ENCODE measurements around the gene GALNT2.

GALNT2 gene

GRCh38 chr1:230126529-230127104 is 59.6 kb downstream of the GALNT2 start:
- H3K9me3 ChIP-seq (ENCODE audit: control insufficient read depth in 2 of 2, low read length in 2 of 2): no peaks in the 10 kb centered on the region
- H3K4me3 ChIP-seq (ENCODE audit: low read length in 2 of 2): no peak overlapping the region
- no peaks in the 10 kb centered on the region for H3K36me3 ChIP-seq (ENCODE audit: control insufficient read depth in 2 of 2, insufficient read depth in 2 of 2, low read length in 2 of 2)
- no peaks in the 10 kb centered on the region for H3K27me3 ChIP-seq (ENCODE audit: control insufficient read depth in 2 of 2, insufficient read depth in 2 of 2, low read length in 2 of 2)
- H3K4me1 ChIP-seq (ENCODE audit: control insufficient read depth in 2 of 2, insufficient read depth in 2 of 2, low read length in 2 of 2): peaks cover 6 to 16% of the 10 kb centered on the region in 2 donors
- H3K27ac ChIP-seq (ENCODE audit: low read depth in 2 of 2, low read length in 2 of 2): no peak overlapping the region
- no peak overlapping the region for H3K9ac ChIP-seq (ENCODE audit: low read depth in 1 of 2, low read length in 2 of 2)

- H3K27me3 ChIP-seq (ENCODE audit: control insufficient read depth in 2 of 2, insufficient read depth in 2 of 2, low read length in 2 of 2): no peaks in the 10 kb centered on the region
- H3K9ac ChIP-seq (ENCODE audit: low read depth in 1 of 2, low read length in 2 of 2): no peak overlapping the region
- no peak overlapping the region for H3K4me3 ChIP-seq (ENCODE audit: low read length in 2 of 2)
- peaks cover 9 to 10% of the 10 kb centered on the region in 2 donors for H3K4me1 ChIP-seq (ENCODE audit: control insufficient read depth in 2 of 2, insufficient read depth in 2 of 2, low read length in 2 of 2)
- H3K9me3 ChIP-seq (ENCODE audit: control insufficient read depth in 2 of 2, low read length in 2 of 2): no peaks in the 10 kb centered on the region
- no peak overlapping the region for H3K27ac ChIP-seq (ENCODE audit: low read depth in 2 of 2, low read length in 2 of 2)
- no peaks in the 10 kb centered on the region for H3K36me3 ChIP-seq (ENCODE audit: control insufficient read depth in 2 of 2, insufficient read depth in 2 of 2, low read length in 2 of 2)
These were observed 60.3 kb downstream of the GALNT2 start for GRCh38 chr1:230127105-230128054.

GRCh38 chr1:230128569-230129285 is 61.7 kb downstream of the GALNT2 start:
- Histone ChIP-seq H3K27ac (ENCODE audit: low read depth in 2 of 2, low read length in 2 of 2) (no peak overlapping the region), H3K4me3 (ENCODE audit: low read length in 2 of 2) (no peak overlapping the region), H3K9me3 (ENCODE audit: control insufficient read depth in 2 of 2, low read length in 2 of 2) (no peaks in the 10 kb centered on the region), H3K27me3 (ENCODE audit: control insufficient read depth in 2 of 2, insufficient read depth in 2 of 2, low read length in 2 of 2) (no peaks in the 10 kb centered on the region), H3K36me3 (ENCODE audit: control insufficient read depth in 2 of 2, insufficient read depth in 2 of 2, low read length in 2 of 2) (no peaks in the 10 kb centered on the region), H3K4me1 (ENCODE audit: control insufficient read depth in 2 of 2, insufficient read depth in 2 of 2, low read length in 2 of 2) (peaks cover 4 to 9% of the 10 kb centered on the region in 2 donors), H3K9ac (ENCODE audit: low read depth in 1 of 2, low read length in 2 of 2) (no peak overlapping the region)

GRCh38 chr1:230129341-230129740 is 62.3 kb downstream of the GALNT2 start:
- Histone ChIP-seq H3K27ac (ENCODE audit: low read depth in 2 of 2, low read length in 2 of 2) (no peak overlapping the region), H3K9ac (ENCODE audit: low read depth in 1 of 2, low read length in 2 of 2) (no peak overlapping the region), H3K4me1 (ENCODE audit: control insufficient read depth in 2 of 2, insufficient read depth in 2 of 2, low read length in 2 of 2) (peaks cover 4 to 9% of the 10 kb centered on the region in 2 donors), H3K4me3 (ENCODE audit: low read length in 2 of 2) (no peak overlapping the region), H3K36me3 (ENCODE audit: control insufficient read depth in 2 of 2, insufficient read depth in 2 of 2, low read length in 2 of 2) (no peaks in the 10 kb centered on the region), H3K9me3 (ENCODE audit: control insufficient read depth in 2 of 2, low read length in 2 of 2) (no peaks in the 10 kb centered on the region), H3K27me3 (ENCODE audit: control insufficient read depth in 2 of 2, insufficient read depth in 2 of 2, low read length in 2 of 2) (no peaks in the 10 kb centered on the region)

- Histone ChIP-seq H3K9me3 (ENCODE audit: control insufficient read depth in 2 of 2, low read length in 2 of 2) (no peaks in the 10 kb centered on the region), H3K9ac (ENCODE audit: low read depth in 1 of 2, low read length in 2 of 2) (no peak overlapping the region), H3K4me1 (ENCODE audit: control insufficient read depth in 2 of 2, insufficient read depth in 2 of 2, low read length in 2 of 2) (peaks cover 4 to 9% of the 10 kb centered on the region in 2 donors), H3K4me3 (ENCODE audit: low read length in 2 of 2) (no peak overlapping the region), H3K27me3 (ENCODE audit: control insufficient read depth in 2 of 2, insufficient read depth in 2 of 2, low read length in 2 of 2) (no peaks in the 10 kb centered on the region), H3K36me3 (ENCODE audit: control insufficient read depth in 2 of 2, insufficient read depth in 2 of 2, low read length in 2 of 2) (no peaks in the 10 kb centered on the region), H3K27ac (ENCODE audit: low read depth in 2 of 2, low read length in 2 of 2) (no peak overlapping the region)
These were observed 63.3 kb downstream of the GALNT2 start for GRCh38 chr1:230130172-230130944.

- no peak overlapping the region for H3K9ac ChIP-seq (ENCODE audit: low read depth in 1 of 2, low read length in 2 of 2)
- no peak overlapping the region for H3K4me3 ChIP-seq (ENCODE audit: low read length in 2 of 2)
- no peaks in the 10 kb centered on the region for H3K36me3 ChIP-seq (ENCODE audit: control insufficient read depth in 2 of 2, insufficient read depth in 2 of 2, low read length in 2 of 2)
- no peaks in the 10 kb centered on the region for H3K27me3 ChIP-seq (ENCODE audit: control insufficient read depth in 2 of 2, insufficient read depth in 2 of 2, low read length in 2 of 2)
- H3K27ac ChIP-seq (ENCODE audit: low read depth in 2 of 2, low read length in 2 of 2): no peak overlapping the region
- no peaks in the 10 kb centered on the region for H3K9me3 ChIP-seq (ENCODE audit: control insufficient read depth in 2 of 2, low read length in 2 of 2)
- H3K4me1 ChIP-seq (ENCODE audit: control insufficient read depth in 2 of 2, insufficient read depth in 2 of 2, low read length in 2 of 2): peaks cover 0 to 7% of the 10 kb centered on the region in 2 donors
These were observed 64.4 kb downstream of the GALNT2 start for GRCh38 chr1:230131457-230131856.

GRCh38 chr1:230132758-230133157 is 65.7 kb downstream of the GALNT2 start:
- Histone ChIP-seq H3K9ac (ENCODE audit: low read depth in 1 of 2, low read length in 2 of 2) (no peak overlapping the region), H3K4me3 (ENCODE audit: low read length in 2 of 2) (no peak overlapping the region), H3K27ac (ENCODE audit: low read depth in 2 of 2, low read length in 2 of 2) (no peak overlapping the region), H3K9me3 (ENCODE audit: control insufficient read depth in 2 of 2, low read length in 2 of 2) (no peaks in the 10 kb centered on the region), H3K36me3 (ENCODE audit: control insufficient read depth in 2 of 2, insufficient read depth in 2 of 2, low read length in 2 of 2) (no peaks in the 10 kb centered on the region), H3K27me3 (ENCODE audit: control insufficient read depth in 2 of 2, insufficient read depth in 2 of 2, low read length in 2 of 2) (no peaks in the 10 kb centered on the region), H3K4me1 (ENCODE audit: control insufficient read depth in 2 of 2, insufficient read depth in 2 of 2, low read length in 2 of 2) (peaks cover 0 to 3% of the 10 kb centered on the region in 2 donors)

GRCh38 chr1:230135726-230136125 is 68.7 kb downstream of the GALNT2 start:
- H3K27ac ChIP-seq (ENCODE audit: low read depth in 2 of 2, low read length in 2 of 2): no peak overlapping the region
- no peak overlapping the region for H3K9ac ChIP-seq (ENCODE audit: low read depth in 1 of 2, low read length in 2 of 2)
- H3K27me3 ChIP-seq (ENCODE audit: control insufficient read depth in 2 of 2, insufficient read depth in 2 of 2, low read length in 2 of 2): no peaks in the 10 kb centered on the region
- no peaks in the 10 kb centered on the region for H3K9me3 ChIP-seq (ENCODE audit: control insufficient read depth in 2 of 2, low read length in 2 of 2)
- H3K4me3 ChIP-seq (ENCODE audit: low read length in 2 of 2): no peak overlapping the region
- no peaks in the 10 kb centered on the region for H3K36me3 ChIP-seq (ENCODE audit: control insufficient read depth in 2 of 2, insufficient read depth in 2 of 2, low read length in 2 of 2)
- peaks cover 7 to 9% of the 10 kb centered on the region in 2 donors for H3K4me1 ChIP-seq (ENCODE audit: control insufficient read depth in 2 of 2, insufficient read depth in 2 of 2, low read length in 2 of 2)

GRCh38 chr1:230136453-230137336 is 69.7 kb downstream of the GALNT2 start:
- Histone ChIP-seq H3K9me3 (ENCODE audit: control insufficient read depth in 2 of 2, low read length in 2 of 2) (no peaks in the 10 kb centered on the region), H3K4me1 (ENCODE audit: control insufficient read depth in 2 of 2, insufficient read depth in 2 of 2, low read length in 2 of 2) (peaks cover 7 to 9% of the 10 kb centered on the region in 2 donors), H3K27me3 (ENCODE audit: control insufficient read depth in 2 of 2, insufficient read depth in 2 of 2, low read length in 2 of 2) (no peaks in the 10 kb centered on the region), H3K9ac (ENCODE audit: low read depth in 1 of 2, low read length in 2 of 2) (no peak overlapping the region), H3K4me3 (ENCODE audit: low read length in 2 of 2) (no peak overlapping the region), H3K36me3 (ENCODE audit: control insufficient read depth in 2 of 2, insufficient read depth in 2 of 2, low read length in 2 of 2) (no peaks in the 10 kb centered on the region), H3K27ac (ENCODE audit: low read depth in 2 of 2, low read length in 2 of 2) (no peak overlapping the region)
